Measurements from ENCODE around the gene ENPP6.

DNA sequence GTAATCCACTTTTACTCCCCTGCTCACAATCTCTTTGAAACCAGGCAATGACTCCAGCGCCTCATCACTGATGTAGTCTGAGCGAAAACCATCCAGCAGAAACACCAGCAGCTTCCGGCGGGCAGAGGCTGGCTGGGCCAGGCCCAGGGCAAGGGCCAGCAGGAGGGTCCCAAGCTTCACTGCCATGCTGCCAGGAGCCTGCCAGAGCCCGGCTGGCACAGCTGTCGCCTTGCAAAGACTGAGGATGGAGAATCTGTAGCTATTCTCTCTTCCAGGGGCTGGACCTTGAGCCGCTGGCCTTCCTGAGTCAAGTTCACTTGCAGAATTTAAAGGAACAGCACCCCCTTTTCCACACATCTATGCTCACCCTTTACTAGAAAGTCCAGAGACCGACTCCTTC, at the start of gene ENPP6:
- TF ChIP-seq EZH2 (IDR thresholded peaks at IDR 0.05) (no peak), POLR2AphosphoS5 (IDR thresholded peaks at IDR 0.05; ENCODE audit: borderline replicate concordance, low read depth, low read length) (no peak)

Measured in SK-N-MC (cell line).